HepG2 (cell line): ENCODE measurements around the gene SHANK3. TPM values are rescaled to one million over a fixed set of nuclear protein-coding genes. Genes with fewer than 3 reads are reported as not detected.

ENCODE experiments used
- CERS6 ChIP-seq: sonication (generic); formaldehyde crosslinking; IDR thresholded peaks from 2 replicates; pipeline ENCODE4 v1.5.0; 2020; ENCODE audit warnings: missing genetic modification reagents
- CTCF ChIP-seq: sonication (generic); formaldehyde crosslinking; IDR thresholded peaks from 2 replicates; pipeline ENCODE4 v1.5.0; 2020; ENCODE audit warnings: mild to moderate bottlenecking, missing genetic modification reagents, moderate library complexity
- HMG20A ChIP-seq: IDR thresholded peaks from 2 replicates; pipeline ENCODE4 v1.6.1; 2016; ENCODE audit warnings: borderline replicate concordance
- HOXA5 ChIP-seq: sonication (generic); formaldehyde crosslinking; IDR thresholded peaks from 2 replicates; pipeline ENCODE4 v1.4.0; 2020; ENCODE audit warnings: missing genetic modification reagents
- RFXAP ChIP-seq: sonication (generic); formaldehyde crosslinking; IDR thresholded peaks from 2 replicates; pipeline ENCODE4 v1.4.0; 2020; ENCODE audit warnings: missing genetic modification reagents, borderline replicate concordance
- SP1 ChIP-seq, 2 experiments: fragments of 450-650 bp in 1 of 2; sonication (generic) in 1 of 2; formaldehyde crosslinking in 1 of 2; IDR thresholded peaks; 2 replicates each; pipeline versions ENCODE4 v1.4.0 to v1.6.1; 2016 to 2020; ENCODE audit warnings: missing genetic modification reagents in 1 of 2
- THAP9 ChIP-seq: sonication (generic); formaldehyde crosslinking; IDR thresholded peaks from 2 replicates; pipeline ENCODE4; 2020; ENCODE audit warnings: missing genetic modification reagents, mild to moderate bottlenecking, borderline replicate concordance
- ZFP91 ChIP-seq: sonication (generic); formaldehyde crosslinking; IDR thresholded peaks from 2 replicates; pipeline ENCODE4 v1.9.0; 2022; ENCODE audit warnings: missing genetic modification reagents, mild to moderate bottlenecking, borderline replicate concordance
- ZNF317 ChIP-seq: sonication (generic); formaldehyde crosslinking; IDR thresholded peaks from 2 replicates; pipeline ENCODE4 v1.5.0; 2020; ENCODE audit warnings: mild to moderate bottlenecking, missing genetic modification reagents
- ZNF580 ChIP-seq: IDR thresholded peaks from 2 replicates; pipeline ENCODE4 v1.6.1; 2016; ENCODE audit warnings: low read depth, borderline replicate concordance
- ZNF646 ChIP-seq: sonication (generic); formaldehyde crosslinking; IDR thresholded peaks from 2 replicates; pipeline ENCODE4 v1.9.0; 2021; ENCODE audit warnings: mild to moderate bottlenecking, missing genetic modification reagents
- ZNF775 ChIP-seq: sonication (generic); formaldehyde crosslinking; IDR thresholded peaks from 2 replicates; pipeline ENCODE4 v1.4.0; 2020; ENCODE audit warnings: missing genetic modification reagents, mild to moderate bottlenecking, moderate library complexity, borderline replicate concordance
- polyA plus RNA-seq, 8 experiments: library from polyadenylated mRNA; depleted of rRNA in 3 of 8; stranded (reverse) in 7 of 8; unstranded in 1 of 8; fragments of >200 nt; fragmentation: Illumina TruSeq in 4 of 8; extraction: Trizol in 4 of 8; gene quantifications; 2 replicates each; pipeline versions ENCODE4 v1.2.1 to v1.2.3, GENCODE V29; 2011 to 2016; ENCODE audit warnings: low read depth in 4 of 8, missing spikeins in 1 of 8, mixed read lengths in 1 of 8; ENCODE audit not compliant: insufficient read depth in 1 of 8
- total RNA-seq, 5 experiments: library from RNA; depleted of rRNA; stranded (reverse); fragments of >200 nt; fragmentation: Illumina TruSeq; extraction: Trizol; gene quantifications; 2 replicates each; pipeline ENCODE4 v1.2.3, GENCODE V29; 2016; ENCODE audit warnings: low read depth in 1 of 5

Gene SHANK3
- total and polyA plus RNA-seq, 2 of the 13 experiments (the other 11 are each of a cell fraction or from before 2014, with no cell fraction given), result 2.9 to 4.6 TPM

GRCh38 chr22:50641696-50642607 lies 30.7 kb upstream of the SHANK3 start (continued):
- TF ChIP-seq THAP9, result 0 out of 2 replicates have a peak, but pooled peaks have one; percentile 6
- TF ChIP-seq ZNF580 (CRISPR knock-in tag), result peak; percentile 10; the same call in 1 of the 2 replicates
- no peak for TF ChIP-seq CERS6
- TF ChIP-seq ZFP91 (CRISPR knock-in tag), result peak; percentile 82; the same call in 1 of the 2 replicates
- 0 out of 2 replicates have a peak, but pooled peaks have one; percentile 15 for TF ChIP-seq ZNF317 (CRISPR knock-in tag)
- no peak for TF ChIP-seq SP1 (IDR thresholded peaks at IDR 0.05)
- 0 out of 2 replicates have a peak, but pooled peaks have one; percentile 7 for TF ChIP-seq SP1 (CRISPR knock-in tag; IDR thresholded peaks at IDR 0.05)
- TF ChIP-seq ZNF775 (CRISPR knock-in tag), result no peak
- TF ChIP-seq RFXAP (CRISPR knock-in tag), result peak; percentile 31; the same call in 1 of the 2 replicates
- peak; percentile 84 for TF ChIP-seq HOXA5 (CRISPR knock-in tag)
- TF ChIP-seq HMG20A, result peak; percentile 77; the same call in 1 of the 2 replicates
- peak; percentile 60 for TF ChIP-seq CTCF (CRISPR knock-in tag)
- TF ChIP-seq ZNF646 (CRISPR knock-in tag), result no peak
